GM12801 (cell line): ENCODE results near the gene IL19.

Experiments
- TF ChIP-seq, protein P1 (sequence below): IDR thresholded peaks from one replicate; pipeline ENCODE4 v1.5.1; 2011; ENCODE audit warnings: control low read depth; ENCODE audit not compliant: insufficient read length; ENCODE audit errors: extremely low read depth

IL19 gene, protein sequence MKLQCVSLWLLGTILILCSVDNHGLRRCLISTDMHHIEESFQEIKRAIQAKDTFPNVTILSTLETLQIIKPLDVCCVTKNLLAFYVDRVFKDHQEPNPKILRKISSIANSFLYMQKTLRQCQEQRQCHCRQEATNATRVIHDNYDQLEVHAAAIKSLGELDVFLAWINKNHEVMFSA

DNA sequence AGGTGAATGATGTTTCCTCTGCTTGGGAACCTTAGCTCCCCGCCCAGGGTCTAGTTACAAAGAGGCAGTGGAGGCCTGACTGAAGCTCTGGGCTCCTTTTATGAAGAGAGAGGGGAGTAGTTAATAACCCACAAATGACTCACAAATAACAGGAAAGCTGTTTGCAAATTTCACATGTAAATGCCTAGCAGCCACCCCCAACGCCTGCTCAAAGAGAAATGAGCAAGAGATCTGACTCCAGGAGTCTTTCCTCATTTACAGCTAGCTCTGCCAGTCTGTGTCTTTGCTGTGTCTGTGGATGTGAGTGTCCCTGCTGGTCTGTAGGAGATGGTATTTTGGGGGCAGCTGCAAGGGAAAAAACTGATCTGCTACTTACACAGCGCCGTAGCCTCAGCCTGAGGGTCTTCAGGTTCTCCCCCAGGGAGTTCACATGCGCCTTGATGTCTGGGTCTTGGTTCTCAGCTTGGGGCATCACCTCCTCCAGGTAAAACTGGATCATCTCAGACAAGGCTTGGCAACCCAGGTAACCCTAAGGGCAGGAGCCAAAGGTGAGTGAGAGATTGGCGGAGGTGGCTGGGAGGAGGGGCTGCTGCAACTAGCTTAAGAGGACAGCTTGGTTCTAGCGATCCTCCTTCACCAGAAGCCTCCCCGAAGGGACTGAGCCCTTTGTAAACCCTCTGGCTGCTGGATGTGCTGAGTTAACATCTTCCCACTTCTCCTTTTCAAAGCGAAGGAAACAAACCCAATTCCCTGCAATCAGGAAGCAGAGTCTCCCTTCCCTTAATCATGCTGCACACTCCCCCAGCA, at the start of gene IL19:
Gene IL19 (plus strand): TSS at position 243 of the 807 bp plus-strand sequence. CDS start 65,890 bp downstream, outside the sequence.
- TF ChIP-seq, protein P1, sequence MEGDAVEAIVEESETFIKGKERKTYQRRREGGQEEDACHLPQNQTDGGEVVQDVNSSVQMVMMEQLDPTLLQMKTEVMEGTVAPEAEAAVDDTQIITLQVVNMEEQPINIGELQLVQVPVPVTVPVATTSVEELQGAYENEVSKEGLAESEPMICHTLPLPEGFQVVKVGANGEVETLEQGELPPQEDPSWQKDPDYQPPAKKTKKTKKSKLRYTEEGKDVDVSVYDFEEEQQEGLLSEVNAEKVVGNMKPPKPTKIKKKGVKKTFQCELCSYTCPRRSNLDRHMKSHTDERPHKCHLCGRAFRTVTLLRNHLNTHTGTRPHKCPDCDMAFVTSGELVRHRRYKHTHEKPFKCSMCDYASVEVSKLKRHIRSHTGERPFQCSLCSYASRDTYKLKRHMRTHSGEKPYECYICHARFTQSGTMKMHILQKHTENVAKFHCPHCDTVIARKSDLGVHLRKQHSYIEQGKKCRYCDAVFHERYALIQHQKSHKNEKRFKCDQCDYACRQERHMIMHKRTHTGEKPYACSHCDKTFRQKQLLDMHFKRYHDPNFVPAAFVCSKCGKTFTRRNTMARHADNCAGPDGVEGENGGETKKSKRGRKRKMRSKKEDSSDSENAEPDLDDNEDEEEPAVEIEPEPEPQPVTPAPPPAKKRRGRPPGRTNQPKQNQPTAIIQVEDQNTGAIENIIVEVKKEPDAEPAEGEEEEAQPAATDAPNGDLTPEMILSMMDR, result no peak

DNA sequence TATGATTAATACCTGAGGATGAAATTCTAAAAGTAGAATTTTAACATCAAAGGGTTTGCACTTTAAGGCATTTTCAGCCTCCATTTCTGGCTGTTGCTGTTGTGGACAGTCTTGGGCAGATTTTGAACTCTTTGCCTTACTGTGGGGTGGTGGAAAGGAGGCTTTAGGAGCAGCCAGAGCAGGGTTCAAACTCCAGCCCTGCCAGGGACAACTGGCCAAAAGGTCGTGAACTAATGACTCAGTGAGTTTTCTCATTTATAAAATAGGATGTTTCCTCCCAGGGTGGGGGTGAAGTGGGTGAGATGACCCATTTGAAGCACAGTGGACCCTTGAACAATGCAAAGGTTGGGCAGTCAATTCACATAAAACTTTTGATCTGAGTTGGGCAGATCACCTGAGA, 49.1 kb upstream of the IL19 start:
- TF ChIP-seq, protein P1, result no peak

DNA sequence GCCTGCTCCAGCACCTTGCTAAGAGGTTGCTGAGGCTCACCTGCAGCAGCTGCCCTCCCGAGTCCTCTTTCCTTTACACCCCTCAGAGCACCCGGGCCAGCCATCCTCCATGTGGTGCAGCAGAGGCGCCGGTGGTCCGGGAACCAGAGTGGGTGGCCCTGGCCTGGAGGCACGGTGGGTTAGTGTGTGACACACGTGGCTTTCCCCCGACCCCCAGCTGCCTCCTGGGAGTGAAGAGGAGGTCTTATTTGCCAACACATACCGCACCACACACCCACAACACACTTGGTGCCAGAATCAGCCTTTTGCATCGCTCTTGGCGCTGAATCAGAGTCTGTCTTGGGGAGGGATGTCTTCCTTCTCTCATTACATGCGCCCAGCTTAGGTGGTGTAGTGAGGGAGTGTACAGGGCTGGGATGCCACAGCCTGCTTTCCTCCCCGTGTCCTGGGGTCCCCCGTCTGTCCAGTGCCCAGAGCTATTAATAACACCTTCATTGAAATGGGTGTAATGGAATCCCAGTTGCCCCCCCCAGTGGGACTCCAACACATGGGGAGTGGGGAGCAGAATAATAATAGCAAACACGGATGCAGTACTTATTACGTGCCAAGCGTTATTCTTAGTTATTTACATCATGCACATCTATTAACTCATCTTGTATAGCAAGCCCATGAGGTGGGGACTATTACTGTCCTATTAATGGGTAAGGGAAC, 47.7 kb upstream of the IL19 start:
- TF ChIP-seq, protein P1, result no peak

DNA sequence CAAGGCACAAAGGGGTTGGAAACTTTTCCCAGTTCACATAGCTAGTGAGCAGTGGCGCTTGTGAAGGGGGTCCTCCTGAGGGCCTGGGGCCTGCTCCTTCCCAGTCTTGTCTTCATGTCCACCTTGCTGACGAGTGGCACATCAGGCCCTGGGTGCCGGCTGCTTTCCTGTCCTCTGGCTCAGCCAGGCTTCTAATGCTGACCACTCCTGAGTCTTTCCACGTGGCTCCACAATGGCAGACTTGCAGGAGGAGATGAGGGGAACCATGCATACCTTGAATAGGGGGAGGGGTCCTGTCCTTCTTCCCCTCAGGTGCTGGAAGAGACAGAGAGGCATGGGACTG, 47.1 kb upstream of the IL19 start:
- TF ChIP-seq, protein P1, result no peak

DNA sequence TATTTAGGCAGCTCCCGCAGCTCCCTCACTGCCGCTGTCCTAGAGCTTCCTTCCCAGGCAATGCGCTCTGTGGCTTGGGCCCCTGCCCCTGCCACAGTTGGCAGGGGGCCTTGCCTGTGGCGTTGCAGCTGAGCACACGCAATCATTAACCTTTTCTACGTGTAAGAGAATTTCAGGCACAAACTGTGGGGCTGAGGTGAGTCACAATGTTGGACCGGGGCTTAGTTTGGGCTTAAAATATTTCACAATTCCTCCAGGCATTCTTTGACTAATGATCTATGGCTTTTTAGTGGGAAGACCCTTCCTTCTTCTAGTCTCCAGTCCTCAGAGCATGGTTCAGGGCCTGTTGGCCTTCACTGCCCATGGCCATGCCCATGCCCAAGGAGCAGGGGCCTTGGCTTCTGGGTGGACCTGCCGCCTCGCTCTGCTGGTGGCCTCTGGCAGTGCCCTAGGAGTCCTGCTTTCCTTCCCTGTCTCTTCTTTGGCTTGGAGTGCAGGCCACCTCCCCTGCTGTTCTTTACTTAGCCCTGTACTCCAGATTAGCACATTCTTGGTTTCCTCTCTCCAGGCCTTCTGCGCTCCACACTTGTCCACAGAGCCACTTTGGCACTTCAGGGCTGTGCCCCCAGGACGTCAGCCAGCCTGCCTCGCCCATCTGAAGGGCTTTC, 46.6 kb upstream of the IL19 start:
- TF ChIP-seq, protein P1, result no peak

DNA sequence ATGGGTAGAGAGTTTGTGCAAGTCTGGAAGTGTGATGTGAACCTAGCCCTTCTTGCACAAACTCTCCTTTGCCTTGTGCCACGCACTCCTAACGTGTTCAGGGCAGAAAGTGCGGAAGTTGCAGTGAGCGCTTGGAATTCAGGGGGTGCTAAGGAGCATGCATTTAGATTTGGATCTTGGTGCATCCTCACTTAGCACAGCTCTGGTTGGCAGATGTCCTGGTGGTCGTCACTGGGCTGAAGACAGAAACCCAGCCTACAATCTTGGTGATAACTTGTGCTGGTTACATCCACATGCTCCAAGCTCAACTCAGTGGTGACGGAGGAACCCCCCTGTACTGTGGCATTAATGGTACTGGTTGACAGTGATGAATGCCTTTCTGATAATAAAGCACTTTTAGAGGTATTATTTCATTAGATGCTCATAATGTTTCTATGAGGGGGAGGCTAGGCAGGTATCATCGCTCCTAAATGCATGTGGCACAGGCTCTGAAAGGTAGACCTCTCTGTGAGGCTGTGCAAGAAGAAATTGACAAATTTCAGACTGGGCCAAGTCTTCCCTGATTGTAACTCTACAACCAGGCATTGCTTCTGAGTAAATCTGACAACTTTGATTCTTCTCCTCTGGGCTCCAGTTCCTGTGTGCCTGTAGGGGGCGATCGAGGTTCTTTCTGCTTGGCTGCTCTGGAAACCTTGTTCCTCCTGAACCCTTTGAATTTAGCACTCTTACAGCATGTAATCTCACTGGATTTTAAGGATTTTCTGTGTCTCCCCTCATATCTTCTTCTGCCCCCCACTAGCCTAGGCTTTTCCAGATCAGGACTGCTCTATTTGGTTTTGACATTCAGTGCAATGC, 45.2 kb upstream of the IL19 start:
- TF ChIP-seq, protein P1, result no peak
